B cell (primary cell): ENCODE results near the gene NMT1. TPM values are rescaled to one million over a fixed set of nuclear protein-coding genes. Genes with fewer than 3 reads are reported as not detected.

Experiments used
- ATAC-seq: fragments of 200-7000 bp; cut with Tn5 transposase; one replicate; pipeline ENCODE4 v1.10.0; 2021; ENCODE audit warnings: low read depth, mild to moderate bottlenecking, moderate number of reproducible peaks, moderate library complexity
- CTCF ChIA-PET: fragments of 350-600 bp; sonication (Branson Sonifier 250); formaldehyde crosslinking; loops from one replicate; lab custom pipeline; 2021; ENCODE audit warnings: antibody characterized with exemption, inconsistent platforms; lab: Charles Lee
- POLR2A ChIA-PET: fragments of 350-600 bp; sonication (Branson Sonifier 250); formaldehyde crosslinking; loops from one replicate; lab custom pipeline; 2021; ENCODE audit warnings: antibody characterized with exemption; lab: Charles Lee
- DNase-seq: peaks from one replicate; pipeline ENCODE4 v3.0.0; 2013
- H2AFZ ChIP-seq: 2 replicates; pipeline ENCODE4 v1.6.1; 2012; ENCODE audit warnings: mild to moderate bottlenecking, low read depth, low read length; ENCODE audit not compliant: insufficient read depth, poor library complexity, severe bottlenecking
- H3K27ac ChIP-seq, 2 donors: 1 replicate in 1 of 2; 2 replicates in 1 of 2; pipeline ENCODE4 v1.5.1; 2012 to 2013; ENCODE audit warnings: low read length in 2 of 2, mild to moderate bottlenecking in 2 of 2, moderate library complexity in 1 of 2
- H3K27me3 ChIP-seq, 4 experiments: fragments of 200-600 bp in 1 of 4; sonication (generic) in 1 of 4; replicated peaks in 1 of 4; 1 replicate in 2 of 4; 2 replicates in 2 of 4; pipeline versions ENCODE4 v1.6.1 to v1.7.0; 2013 to 2016; ENCODE audit warnings: low read length in 3 of 4, mild to moderate bottlenecking in 2 of 4, mixed read lengths in 1 of 4, moderate library complexity in 1 of 4; ENCODE audit not compliant: insufficient read depth in 4 of 4, control insufficient read depth in 3 of 4; ENCODE audit errors: control extremely low read depth in 1 of 4
- H3K36me3 ChIP-seq, 2 experiments: replicated peaks in 1 of 2; 1 replicate in 1 of 2; 2 replicates in 1 of 2; pipeline versions ENCODE4 v1.6.1 to v1.7.1; 2013; ENCODE audit warnings: low read length in 1 of 2; ENCODE audit not compliant: insufficient read depth in 2 of 2, control insufficient read depth in 1 of 2; ENCODE audit errors: control extremely low read depth in 1 of 2, extremely low read depth in 1 of 2
- H3K4me1 ChIP-seq, 2 donors: fragments of 200-600 bp in 1 of 2; sonication (generic) in 1 of 2; 1 replicate in 1 of 2; 2 replicates in 1 of 2; pipeline versions ENCODE4 v1.5.1 to v1.6.1; 2013 to 2017; ENCODE audit warnings: low read length in 2 of 2; ENCODE audit not compliant: control insufficient read depth in 2 of 2, insufficient read depth in 2 of 2
- H3K4me2 ChIP-seq: replicated peaks from 2 replicates; pipeline ENCODE3; 2012; ENCODE audit warnings: mild to moderate bottlenecking, low read depth, low read length; ENCODE audit not compliant: poor library complexity, severe bottlenecking
- H3K4me3 ChIP-seq, 5 experiments: fragments of 200-600 bp in 1 of 5; sonication (generic) in 1 of 5; 1 replicate in 3 of 5; 2 replicates in 2 of 5; pipeline versions ENCODE4 v1.5.1 to v1.7.0; 2011 to 2016; ENCODE audit warnings: low read length in 4 of 5, mild to moderate bottlenecking in 4 of 5, low read depth in 2 of 5, control low read depth in 1 of 5, moderate library complexity in 1 of 5; ENCODE audit not compliant: insufficient read depth in 1 of 5; ENCODE audit errors: control extremely low read depth in 1 of 5, extremely low read depth in 1 of 5
- H3K79me2 ChIP-seq: fragments of 200-600 bp; sonication (generic); one replicate; pipeline ENCODE4 v1.6.0; 2016; ENCODE audit warnings: low read length; ENCODE audit not compliant: control insufficient read depth, insufficient read depth
- H3K9ac ChIP-seq: fragments of 200-600 bp; sonication (generic); 2 replicates; pipeline ENCODE4 v1.6.1; 2017; ENCODE audit warnings: mild to moderate bottlenecking, low read length, moderate library complexity
- H3K9me3 ChIP-seq, 3 donors: one replicate each; pipeline versions ENCODE4 v1.6.1 to v1.7.1; 2013; ENCODE audit warnings: low read length in 2 of 3; ENCODE audit not compliant: control insufficient read depth in 2 of 3, insufficient read depth in 1 of 3; ENCODE audit errors: control extremely low read depth in 1 of 3
- H4K20me1 ChIP-seq: 2 replicates; pipeline ENCODE4 v1.6.0; 2012; ENCODE audit warnings: mild to moderate bottlenecking, low read length; ENCODE audit not compliant: insufficient read depth, control insufficient read depth, poor library complexity, severe bottlenecking
- H3K27ac Mint-ChIP-seq: one replicate; pipeline ENCODE4 v1.8.0; 2021; ENCODE audit warnings: mixed read lengths
- H3K27me3 Mint-ChIP-seq: one replicate; pipeline ENCODE4 v1.8.0; 2021; ENCODE audit warnings: mixed read lengths
- H3K4me1 Mint-ChIP-seq: one replicate; pipeline ENCODE4 v1.8.0; 2021; ENCODE audit warnings: mixed read lengths
- H3K4me3 Mint-ChIP-seq: one replicate; pipeline ENCODE4 v1.8.0; 2021; ENCODE audit warnings: mixed read lengths
- H3K9me3 Mint-ChIP-seq: one replicate; pipeline ENCODE4 v1.8.0; 2022; ENCODE audit warnings: mixed read lengths; ENCODE audit not compliant: insufficient read depth
- EZH2 ChIP-seq: IDR thresholded peaks from 2 replicates; pipeline ENCODE4 v1.6.1; 2012; ENCODE audit warnings: borderline replicate concordance, low read depth, mild to moderate bottlenecking, moderate library complexity, low read length; ENCODE audit not compliant: insufficient read depth, poor library complexity, severe bottlenecking
- WGBS: methylation state at CpG from one replicate; pipeline ENCODE4 v1.1.5; 2013; ENCODE audit warnings: missing lambda C conversion rate; ENCODE audit not compliant: insufficient coverage; 5-methylcytosine and 5-hydroxymethylcytosine counted together
- intact Hi-C: fragments of 100-400 bp; cut with micrococcal nuclease; formaldehyde crosslinking; loops from one replicate; pipeline ENCODE4 v1.10.0; 2022
- polyA plus RNA-seq: library from polyadenylated mRNA; depleted of rRNA; stranded (reverse); fragments of >200 nt; gene quantifications from 2 replicates; pipeline ENCODE4 v1.2.3, GENCODE V29; 2012
- total RNA-seq, 2 donors: library from RNA; stranded (reverse); fragments of 120-200 nt in 1 of 2; gene quantifications; 1 replicate in 1 of 2; 2 replicates in 1 of 2; pipeline versions ENCODE4 v1.2.3 to v1.2.4, GENCODE V29; 2013 to 2022
- TF ChIP-seq, protein P1 (sequence below): fragments of 200-600 bp; IDR thresholded peaks from one replicate; pipeline ENCODE4 v1.8.0; 2022; ENCODE audit warnings: antibody characterized with exemption, mild to moderate bottlenecking

NMT1 gene
- total and polyA plus RNA-seq, 2 donors (not counting 1 experiment from before 2014, with no cell fraction given), result 30.1 to 134 TPM

DNA sequence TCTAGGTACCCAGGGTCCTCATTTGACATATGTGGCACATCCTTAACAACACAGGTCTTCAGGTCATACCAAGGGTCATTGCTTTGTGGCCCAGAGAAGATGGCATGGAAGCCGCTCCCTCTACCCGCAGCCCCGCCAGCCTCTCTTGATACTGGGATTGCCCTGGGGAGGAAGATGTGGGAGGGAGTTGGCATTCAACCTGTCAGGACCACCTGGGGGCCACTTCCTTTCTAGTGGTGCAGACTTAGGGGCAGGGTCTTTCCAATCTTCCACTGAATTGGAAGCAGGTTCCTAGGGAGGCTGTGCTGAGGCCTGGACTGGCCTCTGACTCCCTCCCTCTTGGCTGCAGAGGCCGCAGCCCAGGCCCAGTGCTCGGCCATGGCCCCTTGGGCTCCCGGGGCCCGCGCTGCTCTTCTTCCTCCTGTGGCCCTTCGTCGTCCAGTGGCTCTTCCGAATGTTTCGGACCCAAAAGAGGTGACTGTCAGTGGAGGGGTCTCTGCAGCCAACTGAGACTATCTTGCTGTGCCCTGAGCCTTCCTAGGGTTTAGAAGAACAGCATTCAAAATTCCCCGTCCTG is 82.1 kb downstream of the NMT1 start:
- H3K79me2 ChIP-seq, result peaks cover 6% of the 10 kb centered on the region
- intact Hi-C loops, result no loop called here
- TF ChIP-seq EZH2, result no peak
- TF ChIP-seq, protein P1, sequence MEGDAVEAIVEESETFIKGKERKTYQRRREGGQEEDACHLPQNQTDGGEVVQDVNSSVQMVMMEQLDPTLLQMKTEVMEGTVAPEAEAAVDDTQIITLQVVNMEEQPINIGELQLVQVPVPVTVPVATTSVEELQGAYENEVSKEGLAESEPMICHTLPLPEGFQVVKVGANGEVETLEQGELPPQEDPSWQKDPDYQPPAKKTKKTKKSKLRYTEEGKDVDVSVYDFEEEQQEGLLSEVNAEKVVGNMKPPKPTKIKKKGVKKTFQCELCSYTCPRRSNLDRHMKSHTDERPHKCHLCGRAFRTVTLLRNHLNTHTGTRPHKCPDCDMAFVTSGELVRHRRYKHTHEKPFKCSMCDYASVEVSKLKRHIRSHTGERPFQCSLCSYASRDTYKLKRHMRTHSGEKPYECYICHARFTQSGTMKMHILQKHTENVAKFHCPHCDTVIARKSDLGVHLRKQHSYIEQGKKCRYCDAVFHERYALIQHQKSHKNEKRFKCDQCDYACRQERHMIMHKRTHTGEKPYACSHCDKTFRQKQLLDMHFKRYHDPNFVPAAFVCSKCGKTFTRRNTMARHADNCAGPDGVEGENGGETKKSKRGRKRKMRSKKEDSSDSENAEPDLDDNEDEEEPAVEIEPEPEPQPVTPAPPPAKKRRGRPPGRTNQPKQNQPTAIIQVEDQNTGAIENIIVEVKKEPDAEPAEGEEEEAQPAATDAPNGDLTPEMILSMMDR, result no peak
- peak overlapping the region; percentile 59 to 81 for H3K27ac ChIP-seq
- Mint-ChIP-seq H3K4me3 (peak overlapping the region; percentile 86), H3K27me3 (no peaks in the 10 kb centered on the region), H3K9me3 (no peaks in the 10 kb centered on the region), H3K27ac (peak overlapping the region; percentile 90), H3K4me1 (peaks cover 37% of the 10 kb centered on the region)
- H3K4me3 ChIP-seq, result peak overlapping the region in 4 of 5 experiments; percentile 55 to 58 (median 57)
- H3K4me1 ChIP-seq, result peaks cover 23 to 42% of the 10 kb centered on the region in 2 donors
- H3K27me3 ChIP-seq, result no peaks in the 10 kb centered on the region
- H3K9me3 ChIP-seq, result peaks cover 0 to 3% (median 0%) of the 10 kb centered on the region in 3 donors
- peak overlapping the region; percentile 66 for H3K9ac ChIP-seq
- ChIA-PET POLR2A (interaction anchor here (0.7 to 1.5 kb wide), 3 partner anchors 9 to 147 kb away, joined by 4 to 5 read pairs (median 4); no protein-coding TSS in a partner anchor), CTCF (interaction anchor here (0.7 to 1.3 kb wide), 2 partner anchors 9 to 55 kb away, joined by 4 read pairs; no protein-coding TSS in a partner anchor)
- H2AFZ ChIP-seq, result peak overlapping the region; percentile 81
- ATAC-seq, result no peak
- 82% methylated on average over 9 of the region's 13 CpGs for WGBS
- no peaks in the 10 kb centered on the region for H4K20me1 ChIP-seq
- peak overlapping the region; percentile 96 for H3K4me2 ChIP-seq
- no peak for DNase-seq
- H3K36me3 ChIP-seq, result peaks cover 0 to 5% of the 10 kb centered on the region in 2 experiments

- CTCF ChIA-PET, result interaction anchor here (1.0 to 3.2 kb wide), 3 partner anchors 8 to 54 kb away, joined by 3 to 36 read pairs (median 5); partner anchors contain the start of gene ACBD4
These were observed 82.7 kb downstream of the NMT1 start for GRCh38 chr17:45143767-45144198.

More at GRCh38 chr17:45143767-45144198, 82.7 kb downstream of the NMT1 start:
- TF ChIP-seq EZH2, result no peak
- TF ChIP-seq, protein P1, result no peak
- intact Hi-C loops, result no loop called here
- Histone ChIP-seq H3K79me2 (peaks cover 10% of the 10 kb centered on the region), H3K36me3 (peaks cover 0 to 4% of the 10 kb centered on the region in 2 experiments), H3K9ac (peak overlapping the region; percentile 66), H3K4me2 (peak overlapping the region; percentile 96), H3K27me3 (no peaks in the 10 kb centered on the region), H3K4me3 (peak overlapping the region; percentile 8 to 58 (median 57)), H2AFZ (peak overlapping the region; percentile 81), H3K4me1 (peaks cover 23 to 45% of the 10 kb centered on the region in 2 donors), H3K9me3 (peaks cover 0 to 3% (median 0%) of the 10 kb centered on the region in 3 donors), H4K20me1 (no peaks in the 10 kb centered on the region), H3K27ac (peak overlapping the region; percentile 59 to 81)
- peak overlapping the region; percentile 90 for H3K27ac Mint-ChIP-seq
- H3K27me3 Mint-ChIP-seq, result no peaks in the 10 kb centered on the region
- H3K4me1 Mint-ChIP-seq, result peaks cover 37% of the 10 kb centered on the region
- DNase-seq (peak; percentile 76), ATAC-seq (no peak)
- 0% methylated on average over 4 of the region's 21 CpGs for WGBS
- H3K9me3 Mint-ChIP-seq, result no peaks in the 10 kb centered on the region
- POLR2A ChIA-PET, result interaction anchor here (0.7 to 1.5 kb wide), 6 partner anchors 8 to 77 kb away, joined by 3 to 5 read pairs (median 4); partner anchors contain the start of genes ACBD4, FMNL1 and HEXIM2
- peak overlapping the region; percentile 86 for H3K4me3 Mint-ChIP-seq
